Stimulated activated effector memory CD8-positive, alpha-beta T cell treated with anti-CD3 and anti-CD28 coated beads, Interleukin-12 subunit alpha, Interleukin-12 subunit beta, amount 100 ng/mL, for 72 hours (primary cell): ENCODE measurements around the gene SELENOF.

ENCODE experiments used
- ATAC-seq: fragments of 150-1000 bp; cut with Tn5 transposase; 2 replicates; pipeline ENCODE4 v1.10.0; 2021
- DNase-seq, 2 donors: peaks; one replicate each; pipeline ENCODE4 v3.0.0; 2021 to 2022; ENCODE audit warnings: low spot score in 2 of 2
- H3K27ac Mint-ChIP-seq: one replicate; pipeline ENCODE4 v1.8.0; 2022; ENCODE audit warnings: mild to moderate bottlenecking, mixed read lengths
- H3K36me3 Mint-ChIP-seq: one replicate; pipeline ENCODE4 v1.8.0; 2022; ENCODE audit warnings: mild to moderate bottlenecking, mixed read lengths
- H3K4me1 Mint-ChIP-seq: one replicate; pipeline ENCODE4 v1.8.0; 2022; ENCODE audit warnings: mixed read lengths
- H3K4me3 Mint-ChIP-seq: one replicate; pipeline ENCODE4 v1.8.0; 2022; ENCODE audit warnings: mild to moderate bottlenecking, mixed read lengths
- H3K9me3 Mint-ChIP-seq: one replicate; pipeline ENCODE4 v1.8.0; 2022; ENCODE audit warnings: mixed read lengths

Gene SELENOF

GRCh38 chr1:86856196-86856595 lies 57.7 kb downstream of the SELENOF start:
- ATAC-seq (no peak), DNase-seq (no peak)
- H3K4me3 Mint-ChIP-seq: no peak overlapping the region
- no peaks in the 10 kb centered on the region for H3K9me3 Mint-ChIP-seq
- peaks cover 5% of the 10 kb centered on the region for H3K36me3 Mint-ChIP-seq
- no peak overlapping the region for H3K27ac Mint-ChIP-seq
- peaks cover 5% of the 10 kb centered on the region for H3K4me1 Mint-ChIP-seq

- no peaks in the 10 kb centered on the region for H3K9me3 Mint-ChIP-seq
Measured at GRCh38 chr1:86854352-86854751, 59.6 kb downstream of the SELENOF start.

GRCh38 chr1:86852782-86853408 lies 61.0 kb downstream of the SELENOF start:
- no peak for ATAC-seq
- Mint-ChIP-seq H3K9me3 (no peaks in the 10 kb centered on the region), H3K36me3 (no peaks in the 10 kb centered on the region), H3K27ac (no peak overlapping the region), H3K4me3 (no peak overlapping the region), H3K4me1 (peaks cover 5% of the 10 kb centered on the region)
- DNase-seq: no peak

More at GRCh38 chr1:86854352-86854751, 59.6 kb downstream of the SELENOF start:
- Mint-ChIP-seq H3K36me3 (peaks cover 3% of the 10 kb centered on the region), H3K4me3 (no peak overlapping the region), H3K4me1 (peaks cover 5% of the 10 kb centered on the region), H3K27ac (no peak overlapping the region)
- no peak for ATAC-seq
- no peak for DNase-seq

GRCh38 chr1:86852289-86852688 lies 61.6 kb downstream of the SELENOF start:
- no peak for DNase-seq
- no peak for ATAC-seq
- H3K4me1 Mint-ChIP-seq: peaks cover 5% of the 10 kb centered on the region
- no peak overlapping the region for H3K27ac Mint-ChIP-seq
- H3K9me3 Mint-ChIP-seq: no peaks in the 10 kb centered on the region
- H3K4me3 Mint-ChIP-seq: no peak overlapping the region
- no peaks in the 10 kb centered on the region for H3K36me3 Mint-ChIP-seq

- no peaks in the 10 kb centered on the region for H3K9me3 Mint-ChIP-seq
- DNase-seq: no peak
- H3K36me3 Mint-ChIP-seq: no peaks in the 10 kb centered on the region
- no peak overlapping the region for H3K27ac Mint-ChIP-seq
- ATAC-seq: no peak
- no peak overlapping the region for H3K4me3 Mint-ChIP-seq
- H3K4me1 Mint-ChIP-seq: peaks cover 5% of the 10 kb centered on the region
Measured at GRCh38 chr1:86849756-86850155, 64.2 kb downstream of the SELENOF start.

GRCh38 chr1:86848654-86849053 lies 65.3 kb downstream of the SELENOF start:
- Mint-ChIP-seq H3K4me1 (peaks cover 5% of the 10 kb centered on the region), H3K36me3 (no peaks in the 10 kb centered on the region), H3K27ac (no peak overlapping the region), H3K4me3 (no peak overlapping the region), H3K9me3 (no peaks in the 10 kb centered on the region)
- ATAC-seq (no peak), DNase-seq (no peak)

- Mint-ChIP-seq H3K4me1 (no peaks in the 10 kb centered on the region), H3K9me3 (no peaks in the 10 kb centered on the region), H3K27ac (no peak overlapping the region), H3K36me3 (no peaks in the 10 kb centered on the region), H3K4me3 (no peak overlapping the region)
- ATAC-seq (peak; percentile 47), DNase-seq (no peak)
Measured at GRCh38 chr1:86846164-86846647, 67.7 kb downstream of the SELENOF start.

- H3K36me3 Mint-ChIP-seq: no peaks in the 10 kb centered on the region
- no peak overlapping the region for H3K4me3 Mint-ChIP-seq
- DNase-seq (no peak), ATAC-seq (no peak)
- H3K4me1 Mint-ChIP-seq: no peaks in the 10 kb centered on the region
- no peak overlapping the region for H3K27ac Mint-ChIP-seq
- H3K9me3 Mint-ChIP-seq: no peaks in the 10 kb centered on the region
Measured at GRCh38 chr1:86845514-86845913, 68.4 kb downstream of the SELENOF start.

- DNase-seq: no peak
- H3K9me3 Mint-ChIP-seq: no peaks in the 10 kb centered on the region
- no peaks in the 10 kb centered on the region for H3K36me3 Mint-ChIP-seq
- H3K4me1 Mint-ChIP-seq: no peaks in the 10 kb centered on the region
- no peak overlapping the region for H3K4me3 Mint-ChIP-seq
- ATAC-seq: no peak
- no peak overlapping the region for H3K27ac Mint-ChIP-seq
Measured at GRCh38 chr1:86841116-86841515, 72.8 kb downstream of the SELENOF start.

- DNase-seq (peak; percentile 28 to 64), ATAC-seq (peak; percentile 83)
- H3K9me3 Mint-ChIP-seq: no peaks in the 10 kb centered on the region
- H3K27ac Mint-ChIP-seq: no peak overlapping the region
- H3K4me3 Mint-ChIP-seq: no peak overlapping the region
- no peaks in the 10 kb centered on the region for H3K36me3 Mint-ChIP-seq
- peaks cover 9% of the 10 kb centered on the region for H3K4me1 Mint-ChIP-seq
Measured at GRCh38 chr1:86833461-86834215, 80.3 kb downstream of the SELENOF start.

- peaks cover 9% of the 10 kb centered on the region for H3K4me1 Mint-ChIP-seq
- H3K9me3 Mint-ChIP-seq: no peaks in the 10 kb centered on the region
- H3K4me3 Mint-ChIP-seq: no peak overlapping the region
- no peak overlapping the region for H3K27ac Mint-ChIP-seq
- DNase-seq: no peak
- no peak for ATAC-seq
- H3K36me3 Mint-ChIP-seq: no peaks in the 10 kb centered on the region
Measured at GRCh38 chr1:86832433-86832832, 81.5 kb downstream of the SELENOF start.

- ATAC-seq (no peak), DNase-seq (no peak)
- H3K9me3 Mint-ChIP-seq: no peaks in the 10 kb centered on the region
- H3K27ac Mint-ChIP-seq: no peak overlapping the region
- peaks cover 9% of the 10 kb centered on the region for H3K4me1 Mint-ChIP-seq
- no peak overlapping the region for H3K4me3 Mint-ChIP-seq
- no peaks in the 10 kb centered on the region for H3K36me3 Mint-ChIP-seq
Measured at GRCh38 chr1:86829321-86829720, 84.6 kb downstream of the SELENOF start.

- ATAC-seq: no peak
- no peaks in the 10 kb centered on the region for H3K36me3 Mint-ChIP-seq
- H3K4me3 Mint-ChIP-seq: no peak overlapping the region
- H3K27ac Mint-ChIP-seq: no peak overlapping the region
- H3K9me3 Mint-ChIP-seq: no peaks in the 10 kb centered on the region
- peaks cover under 1% of the 10 kb centered on the region for H3K4me1 Mint-ChIP-seq
- no peak for DNase-seq
Measured at GRCh38 chr1:86828024-86828423, 85.9 kb downstream of the SELENOF start.

- no peaks in the 10 kb centered on the region for H3K9me3 Mint-ChIP-seq
- no peak overlapping the region for H3K4me3 Mint-ChIP-seq
- H3K27ac Mint-ChIP-seq: no peak overlapping the region
- ATAC-seq: no peak
- H3K36me3 Mint-ChIP-seq: no peaks in the 10 kb centered on the region
- DNase-seq: no peak
- H3K4me1 Mint-ChIP-seq: no peaks in the 10 kb centered on the region
Measured at GRCh38 chr1:86826856-86827255, 87.1 kb downstream of the SELENOF start.

- Mint-ChIP-seq H3K4me3 (no peak overlapping the region), H3K4me1 (no peaks in the 10 kb centered on the region), H3K9me3 (no peaks in the 10 kb centered on the region), H3K36me3 (no peaks in the 10 kb centered on the region), H3K27ac (no peak overlapping the region)
- ATAC-seq: no peak
- DNase-seq: no peak
Measured at GRCh38 chr1:86825319-86825718, 88.6 kb downstream of the SELENOF start.

GRCh38 chr1:86823821-86824500 lies 90.0 kb downstream of the SELENOF start:
- no peak overlapping the region for H3K4me3 Mint-ChIP-seq
- ATAC-seq: no peak
- no peaks in the 10 kb centered on the region for H3K36me3 Mint-ChIP-seq
- no peak overlapping the region for H3K27ac Mint-ChIP-seq
- no peaks in the 10 kb centered on the region for H3K9me3 Mint-ChIP-seq
- H3K4me1 Mint-ChIP-seq: no peaks in the 10 kb centered on the region
- DNase-seq: no peak
